ENCODE results near the gene C11orf54.

The C11orf54 gene

GRCh38 chr11:93741094-93741881 is at the start of gene C11orf54, which contains the start of gene TAF1D:
Gene C11orf54, plus strand, starts transcription at chr11:93741672. Its CDS starts 5,722 bp downstream, at chr11:93747394.
Gene TAF1D, minus strand, starts transcription at chr11:93741495. Its CDS starts 2,191 bp downstream, at chr11:93739304.
- Histone ChIP-seq H3K4me3 (ENCODE audit: low read depth, low read length) (peak within 1 kb of the TSS; percentile 88), H3K9me3 (ENCODE audit: control insufficient read depth, insufficient read depth, low read length) (no peaks in the 10 kb centered on the region), H3K36me3 (ENCODE audit: control insufficient read depth, insufficient read depth, low read length) (peaks cover 27% of the 10 kb centered on the region), H3K27me3 (ENCODE audit: control insufficient read depth, insufficient read depth, low read length) (no peaks in the 10 kb centered on the region), H3K4me1 (ENCODE audit: control insufficient read depth, insufficient read depth, low read length) (peaks cover 14% of the 10 kb centered on the region), H3K9ac (ENCODE audit: low read depth, low read length) (peak within 1 kb of the TSS; percentile 97)

DNA sequence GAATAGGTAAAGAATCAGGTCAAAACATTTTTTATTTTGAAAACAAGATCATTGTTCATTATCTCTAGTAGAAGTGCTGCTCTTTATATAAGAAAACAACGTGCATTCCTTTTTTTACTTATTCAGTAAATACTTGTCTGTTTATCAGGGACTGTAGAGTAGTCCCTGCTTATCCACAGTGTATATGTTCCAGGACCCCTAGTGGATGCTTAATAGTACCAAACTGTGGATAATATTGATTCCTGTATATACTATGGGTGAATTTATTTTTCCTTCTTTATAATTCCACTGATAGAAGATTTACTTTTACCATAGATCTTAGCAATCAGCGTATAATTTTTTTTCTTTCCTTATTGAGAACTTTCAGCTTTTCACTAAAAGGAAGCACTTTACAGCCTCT is 47.4 kb upstream of the C11orf54 start:
- no peak overlapping the region for H3K4me3 ChIP-seq (ENCODE audit: low read depth, low read length)
- H3K27me3 ChIP-seq (ENCODE audit: control insufficient read depth, insufficient read depth, low read length), result no peaks in the 10 kb centered on the region
- H3K9ac ChIP-seq (ENCODE audit: low read depth, low read length), result no peak overlapping the region
- no peaks in the 10 kb centered on the region for H3K9me3 ChIP-seq (ENCODE audit: control insufficient read depth, insufficient read depth, low read length)
- no peaks in the 10 kb centered on the region for H3K4me1 ChIP-seq (ENCODE audit: control insufficient read depth, insufficient read depth, low read length)
- peaks cover 25% of the 10 kb centered on the region for H3K36me3 ChIP-seq (ENCODE audit: control insufficient read depth, insufficient read depth, low read length)

- Histone ChIP-seq H3K9ac (ENCODE audit: low read depth, low read length) (no peak overlapping the region), H3K9me3 (ENCODE audit: control insufficient read depth, insufficient read depth, low read length) (no peaks in the 10 kb centered on the region), H3K36me3 (ENCODE audit: control insufficient read depth, insufficient read depth, low read length) (peaks cover 25% of the 10 kb centered on the region)
Observed at GRCh38 chr11:93694557-93694956, 46.9 kb upstream of the C11orf54 start.

GRCh38 chr11:93697611-93698010 is 43.9 kb upstream of the C11orf54 start:
- no peak overlapping the region for H3K4me3 ChIP-seq (ENCODE audit: low read depth, low read length)
- no peak overlapping the region for H3K9ac ChIP-seq (ENCODE audit: low read depth, low read length)
- no peaks in the 10 kb centered on the region for H3K9me3 ChIP-seq (ENCODE audit: control insufficient read depth, insufficient read depth, low read length)
- H3K4me1 ChIP-seq (ENCODE audit: control insufficient read depth, insufficient read depth, low read length), result no peaks in the 10 kb centered on the region
- H3K36me3 ChIP-seq (ENCODE audit: control insufficient read depth, insufficient read depth, low read length), result peaks cover 24% of the 10 kb centered on the region
- no peaks in the 10 kb centered on the region for H3K27me3 ChIP-seq (ENCODE audit: control insufficient read depth, insufficient read depth, low read length)

More at GRCh38 chr11:93694557-93694956, 46.9 kb upstream of the C11orf54 start:
- Histone ChIP-seq H3K4me3 (ENCODE audit: low read depth, low read length) (no peak overlapping the region), H3K27me3 (ENCODE audit: control insufficient read depth, insufficient read depth, low read length) (no peaks in the 10 kb centered on the region), H3K4me1 (ENCODE audit: control insufficient read depth, insufficient read depth, low read length) (no peaks in the 10 kb centered on the region)

DNA sequence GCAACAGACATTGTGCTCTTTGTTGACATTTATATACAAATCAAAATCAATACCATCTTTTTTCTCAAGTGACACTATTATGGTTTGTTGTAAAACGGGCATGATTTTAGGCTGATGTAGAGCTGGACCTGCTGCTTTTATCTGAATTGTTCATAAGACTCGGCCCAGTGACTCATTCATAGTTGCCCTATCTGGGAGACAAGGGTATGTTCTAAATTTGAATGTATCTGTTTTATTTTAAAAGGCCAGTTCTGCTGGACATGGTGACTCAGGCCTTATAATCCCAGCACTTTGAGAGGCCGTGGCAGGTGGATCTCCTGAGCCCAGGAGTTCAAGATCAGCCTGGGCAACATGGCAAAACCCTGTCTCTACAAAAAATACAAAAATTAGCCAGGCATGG is 40.6 kb upstream of the C11orf54 start:
- Histone ChIP-seq H3K4me1 (ENCODE audit: control insufficient read depth, insufficient read depth, low read length) (no peaks in the 10 kb centered on the region), H3K36me3 (ENCODE audit: control insufficient read depth, insufficient read depth, low read length) (peaks cover 24% of the 10 kb centered on the region), H3K9me3 (ENCODE audit: control insufficient read depth, insufficient read depth, low read length) (no peaks in the 10 kb centered on the region), H3K4me3 (ENCODE audit: low read depth, low read length) (no peak overlapping the region), H3K27me3 (ENCODE audit: control insufficient read depth, insufficient read depth, low read length) (no peaks in the 10 kb centered on the region), H3K9ac (ENCODE audit: low read depth, low read length) (no peak overlapping the region)

DNA sequence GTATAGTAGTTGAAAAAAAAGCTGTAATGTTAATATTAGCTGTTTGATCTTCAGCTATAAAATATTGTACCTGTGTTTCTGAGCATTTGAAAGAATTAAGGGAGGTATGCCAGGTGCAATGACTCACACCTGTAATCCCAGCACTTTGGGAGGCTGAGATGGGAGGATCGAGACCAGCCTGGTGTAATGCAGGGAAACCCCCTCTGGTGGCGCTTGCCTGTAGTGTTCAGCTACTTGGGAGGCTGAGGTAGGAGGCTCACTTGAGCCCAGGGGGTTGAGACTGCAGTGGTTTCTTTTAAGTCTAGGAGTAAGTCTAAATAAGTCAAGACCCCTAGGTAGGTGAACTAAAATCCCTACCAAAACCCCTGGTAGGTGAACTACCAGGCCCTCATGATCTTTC is 37.2 kb upstream of the C11orf54 start:
- no peaks in the 10 kb centered on the region for H3K27me3 ChIP-seq (ENCODE audit: control insufficient read depth, insufficient read depth, low read length)
- peaks cover 8% of the 10 kb centered on the region for H3K36me3 ChIP-seq (ENCODE audit: control insufficient read depth, insufficient read depth, low read length)

DNA sequence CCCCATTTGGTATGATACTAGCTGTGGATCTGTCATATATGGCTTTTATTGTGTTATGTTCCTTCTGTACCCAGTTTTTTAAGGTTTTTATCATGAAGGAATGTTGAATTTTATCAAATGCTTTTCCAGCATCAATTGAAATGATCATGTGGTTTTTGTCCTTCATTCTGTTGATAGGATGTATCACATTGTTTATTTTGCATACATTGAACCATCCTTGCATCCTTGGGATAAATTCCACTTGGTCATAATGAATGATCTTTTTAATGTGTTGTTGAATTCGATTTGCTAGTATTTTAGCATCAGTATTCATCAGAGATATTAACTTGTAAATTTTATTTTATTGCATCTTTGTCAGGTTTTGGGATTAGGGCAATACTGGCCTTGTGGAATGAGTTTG is 31.2 kb upstream of the C11orf54 start:
- no peak overlapping the region for H3K9ac ChIP-seq (ENCODE audit: low read depth, low read length)
- H3K4me3 ChIP-seq (ENCODE audit: low read depth, low read length), result no peak overlapping the region
- H3K4me1 ChIP-seq (ENCODE audit: control insufficient read depth, insufficient read depth, low read length), result no peaks in the 10 kb centered on the region
- no peaks in the 10 kb centered on the region for H3K27me3 ChIP-seq (ENCODE audit: control insufficient read depth, insufficient read depth, low read length)
- H3K36me3 ChIP-seq (ENCODE audit: control insufficient read depth, insufficient read depth, low read length), result peaks cover 7% of the 10 kb centered on the region
- H3K9me3 ChIP-seq (ENCODE audit: control insufficient read depth, insufficient read depth, low read length), result no peaks in the 10 kb centered on the region

More for the DNA sequence above, 37.2 kb upstream of the C11orf54 start:
- Histone ChIP-seq H3K9ac (ENCODE audit: low read depth, low read length) (no peak overlapping the region), H3K4me3 (ENCODE audit: low read depth, low read length) (no peak overlapping the region), H3K9me3 (ENCODE audit: control insufficient read depth, insufficient read depth, low read length) (no peaks in the 10 kb centered on the region), H3K4me1 (ENCODE audit: control insufficient read depth, insufficient read depth, low read length) (no peaks in the 10 kb centered on the region)

GRCh38 chr11:93712678-93713077 is 28.8 kb upstream of the C11orf54 start:
- H3K4me1 ChIP-seq (ENCODE audit: control insufficient read depth, insufficient read depth, low read length), result peaks cover 2% of the 10 kb centered on the region
- no peak overlapping the region for H3K4me3 ChIP-seq (ENCODE audit: low read depth, low read length)
- H3K27me3 ChIP-seq (ENCODE audit: control insufficient read depth, insufficient read depth, low read length), result no peaks in the 10 kb centered on the region
- no peak overlapping the region for H3K9ac ChIP-seq (ENCODE audit: low read depth, low read length)
- peaks cover 7% of the 10 kb centered on the region for H3K36me3 ChIP-seq (ENCODE audit: control insufficient read depth, insufficient read depth, low read length)
- no peaks in the 10 kb centered on the region for H3K9me3 ChIP-seq (ENCODE audit: control insufficient read depth, insufficient read depth, low read length)

DNA sequence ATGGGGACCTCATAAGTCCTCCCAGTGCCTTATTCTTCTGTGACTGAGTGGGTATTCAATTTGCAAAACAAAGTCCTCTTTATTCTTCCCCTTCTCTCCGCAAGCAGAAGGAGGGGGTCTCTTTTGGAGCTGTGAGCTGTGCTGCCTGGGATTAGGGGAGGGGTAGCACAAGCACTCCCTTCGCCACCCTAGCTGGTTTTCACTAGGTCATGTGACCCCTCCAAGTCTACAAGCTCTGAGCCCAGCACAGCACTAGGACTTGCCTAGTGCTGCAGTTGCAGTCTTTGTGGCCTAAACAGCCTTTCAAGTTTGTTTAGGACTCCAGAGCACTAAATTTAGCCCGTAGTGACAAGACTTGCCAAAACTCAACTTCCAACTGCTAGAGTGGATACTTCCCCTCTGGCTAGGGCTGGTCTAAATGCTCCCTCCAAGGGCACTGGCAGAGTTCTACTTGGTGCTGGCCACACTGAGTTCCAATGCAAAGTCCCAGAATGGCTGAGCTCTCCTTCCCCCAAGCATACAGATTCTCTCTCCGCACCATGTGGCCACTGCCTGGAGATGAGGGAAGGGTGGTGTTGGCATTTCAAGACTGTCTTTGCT is 25.6 kb upstream of the C11orf54 start:
- Histone ChIP-seq H3K36me3 (ENCODE audit: control insufficient read depth, insufficient read depth, low read length) (peaks cover 3% of the 10 kb centered on the region), H3K27me3 (ENCODE audit: control insufficient read depth, insufficient read depth, low read length) (no peaks in the 10 kb centered on the region), H3K4me3 (ENCODE audit: low read depth, low read length) (no peak overlapping the region)

DNA sequence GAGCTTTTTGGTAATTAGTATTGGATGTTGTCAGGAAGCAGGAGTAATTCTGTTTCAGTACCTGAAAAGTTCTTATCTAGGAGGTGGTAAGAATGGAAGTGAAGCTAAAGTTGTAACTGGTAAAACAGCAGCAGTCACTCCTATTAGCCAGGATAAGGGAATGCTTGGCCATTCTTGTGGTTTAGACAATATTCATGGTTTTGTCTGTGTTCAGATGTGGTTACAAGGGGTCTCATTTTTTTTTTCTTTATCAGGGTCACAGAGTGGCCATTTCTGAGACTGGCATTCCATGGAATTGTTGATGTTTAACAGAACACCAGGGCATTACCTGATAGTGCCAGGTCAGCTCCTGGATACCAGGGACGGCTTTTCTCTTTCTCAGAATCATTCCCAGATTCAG is 24.0 kb upstream of the C11orf54 start:
- no peak overlapping the region for H3K9ac ChIP-seq (ENCODE audit: low read depth, low read length)
- no peak overlapping the region for H3K4me3 ChIP-seq (ENCODE audit: low read depth, low read length)
- no peaks in the 10 kb centered on the region for H3K9me3 ChIP-seq (ENCODE audit: control insufficient read depth, insufficient read depth, low read length)
- H3K36me3 ChIP-seq (ENCODE audit: control insufficient read depth, insufficient read depth, low read length), result peaks cover 3% of the 10 kb centered on the region
- H3K4me1 ChIP-seq (ENCODE audit: control insufficient read depth, insufficient read depth, low read length), result peaks cover 2% of the 10 kb centered on the region
- H3K27me3 ChIP-seq (ENCODE audit: control insufficient read depth, insufficient read depth, low read length), result no peaks in the 10 kb centered on the region

More for the DNA sequence above, 25.6 kb upstream of the C11orf54 start:
- H3K9ac ChIP-seq (ENCODE audit: low read depth, low read length), result no peak overlapping the region
- H3K9me3 ChIP-seq (ENCODE audit: control insufficient read depth, insufficient read depth, low read length), result no peaks in the 10 kb centered on the region
- peaks cover 2% of the 10 kb centered on the region for H3K4me1 ChIP-seq (ENCODE audit: control insufficient read depth, insufficient read depth, low read length)

DNA sequence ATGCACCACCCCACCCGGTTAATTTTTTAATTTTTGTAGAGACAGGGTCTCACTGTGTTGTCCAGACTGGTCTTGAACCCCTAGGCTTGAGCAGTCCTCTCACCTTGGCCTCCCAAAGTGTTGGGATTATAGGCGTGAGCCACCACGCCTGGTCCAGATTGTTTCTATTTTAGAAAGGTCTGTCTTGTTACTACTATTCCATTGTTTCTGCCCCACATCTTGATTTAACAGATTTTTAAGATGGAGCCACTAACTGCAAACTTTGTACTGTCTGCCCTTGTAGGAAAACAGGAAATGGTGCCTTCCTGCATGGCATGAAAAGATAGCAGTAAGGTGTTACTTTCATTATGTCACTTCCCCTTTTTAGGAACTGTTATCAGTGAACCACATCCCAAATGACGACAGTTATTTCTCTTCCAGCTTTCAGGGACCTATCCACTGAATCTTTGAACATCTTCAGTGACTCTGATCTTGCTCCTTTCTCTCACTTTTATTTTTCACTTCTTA is 23.4 kb upstream of the C11orf54 start:
- H3K9ac ChIP-seq (ENCODE audit: low read depth, low read length), result no peak overlapping the region
- H3K36me3 ChIP-seq (ENCODE audit: control insufficient read depth, insufficient read depth, low read length), result peaks cover 3% of the 10 kb centered on the region
- H3K4me1 ChIP-seq (ENCODE audit: control insufficient read depth, insufficient read depth, low read length), result peaks cover 2% of the 10 kb centered on the region
- H3K4me3 ChIP-seq (ENCODE audit: low read depth, low read length), result no peak overlapping the region
- H3K9me3 ChIP-seq (ENCODE audit: control insufficient read depth, insufficient read depth, low read length), result no peaks in the 10 kb centered on the region
- H3K27me3 ChIP-seq (ENCODE audit: control insufficient read depth, insufficient read depth, low read length), result no peaks in the 10 kb centered on the region

- H3K4me3 ChIP-seq (ENCODE audit: low read depth, low read length), result no peak overlapping the region
- no peak overlapping the region for H3K9ac ChIP-seq (ENCODE audit: low read depth, low read length)
- H3K27me3 ChIP-seq (ENCODE audit: control insufficient read depth, insufficient read depth, low read length), result no peaks in the 10 kb centered on the region
- H3K9me3 ChIP-seq (ENCODE audit: control insufficient read depth, insufficient read depth, low read length), result no peaks in the 10 kb centered on the region
- peaks cover 3% of the 10 kb centered on the region for H3K36me3 ChIP-seq (ENCODE audit: control insufficient read depth, insufficient read depth, low read length)
- H3K4me1 ChIP-seq (ENCODE audit: control insufficient read depth, insufficient read depth, low read length), result peaks cover 2% of the 10 kb centered on the region
Observed at GRCh38 chr11:93719310-93719709, 22.2 kb upstream of the C11orf54 start.

All from iPS-15b (cell line).